HUDEP-2 (cell line): ENCODE data around the gene TPM1.
A peak's percentile ranks its signal among the peaks of the same experiment; 100 is the strongest.
"Not testable (repeated sequence)": the region's sequence is repeated elsewhere in the genome, so short reads cannot be mapped to it uniquely, and the experiment has no call there.

Source experiments
- DNase-seq, 76 experiments: peaks; one replicate each; lab custom pipeline; 2025; ENCODE audit not compliant: unreplicated experiment in 76 of 76; lab: John Stamatoyannopoulos, UW

The TPM1 gene

GRCh38 chr15:63090472-63090871 lies 47.9 kb downstream of the TPM1 start:
- DNase-seq, result no peak

GRCh38 chr15:63090887-63091286 lies 48.3 kb downstream of the TPM1 start:
- no peak for DNase-seq

GRCh38 chr15:63091679-63092446 lies 49.3 kb downstream of the TPM1 start:
- no peak for DNase-seq

GRCh38 chr15:63093486-63094205 lies 51.1 kb downstream of the TPM1 start:
- peak in 71 of 76 experiments; percentile 10 to 86 (median 65) for DNase-seq

- DNase-seq, result no peak
Measured at GRCh38 chr15:63094495-63094931, 52.0 kb downstream of the TPM1 start.

GRCh38 chr15:63096178-63096577 lies 53.6 kb downstream of the TPM1 start:
- no peak for DNase-seq

- DNase-seq, result not testable (repeated sequence)
Measured at GRCh38 chr15:63098901-63099300, 56.4 kb downstream of the TPM1 start.

GRCh38 chr15:63099581-63099980 lies 57.0 kb downstream of the TPM1 start:
- not testable (repeated sequence) for DNase-seq

GRCh38 chr15:63103416-63103815 lies 60.9 kb downstream of the TPM1 start:
- DNase-seq, result no peak

- no peak for DNase-seq
Measured at GRCh38 chr15:63104727-63105126, 62.2 kb downstream of the TPM1 start.

- peak in 1 of 76 experiments; percentile 16 for DNase-seq
Measured at GRCh38 chr15:63105354-63105753, 62.8 kb downstream of the TPM1 start.

- no peak for DNase-seq
Measured at GRCh38 chr15:63107895-63108546, 65.5 kb downstream of the TPM1 start.

GRCh38 chr15:63109498-63109897 lies 67.0 kb downstream of the TPM1 start:
- no peak for DNase-seq

- peak in 4 of 76 experiments; percentile 7 to 28 (median 17) for DNase-seq
Measured at GRCh38 chr15:63109920-63110319, 67.4 kb downstream of the TPM1 start.

- no peak for DNase-seq
Measured at GRCh38 chr15:63110428-63111026, 68.0 kb downstream of the TPM1 start.

- no peak for DNase-seq
Measured at GRCh38 chr15:63111481-63111880, 68.9 kb downstream of the TPM1 start.

- no peak for DNase-seq
Measured at GRCh38 chr15:63112871-63113270, 70.3 kb downstream of the TPM1 start.

- no peak for DNase-seq
Measured at GRCh38 chr15:63114465-63114864, 71.9 kb downstream of the TPM1 start.
